A204.1 (cell line): ENCODE results near the gene RFPL3.
"Not testable (repeated sequence)": the region's sequence is repeated elsewhere in the genome, so short reads cannot be mapped to it uniquely, and the experiment has no call there.

ENCODE experiments used
- FAIRE-seq: peaks from 2 replicates; lab custom pipeline; 2012; peaks lifted over from hg19 to GRCh38; lab: Jason Lieb, UNC

RFPL3 gene

GRCh38 chr22:32357567-32357966 is at the start of gene RFPL3:
Gene RFPL3 (plus strand): TSS chr22:32357867. CDS start chr22:32358072, 205 bp downstream.
- not testable (repeated sequence) for FAIRE-seq

- FAIRE-seq, result no peak
Observed at GRCh38 chr22:32308191-32308590, 49.5 kb upstream of the RFPL3 start.

GRCh38 chr22:32308934-32309333 is 48.7 kb upstream of the RFPL3 start:
- no peak for FAIRE-seq

DNA sequence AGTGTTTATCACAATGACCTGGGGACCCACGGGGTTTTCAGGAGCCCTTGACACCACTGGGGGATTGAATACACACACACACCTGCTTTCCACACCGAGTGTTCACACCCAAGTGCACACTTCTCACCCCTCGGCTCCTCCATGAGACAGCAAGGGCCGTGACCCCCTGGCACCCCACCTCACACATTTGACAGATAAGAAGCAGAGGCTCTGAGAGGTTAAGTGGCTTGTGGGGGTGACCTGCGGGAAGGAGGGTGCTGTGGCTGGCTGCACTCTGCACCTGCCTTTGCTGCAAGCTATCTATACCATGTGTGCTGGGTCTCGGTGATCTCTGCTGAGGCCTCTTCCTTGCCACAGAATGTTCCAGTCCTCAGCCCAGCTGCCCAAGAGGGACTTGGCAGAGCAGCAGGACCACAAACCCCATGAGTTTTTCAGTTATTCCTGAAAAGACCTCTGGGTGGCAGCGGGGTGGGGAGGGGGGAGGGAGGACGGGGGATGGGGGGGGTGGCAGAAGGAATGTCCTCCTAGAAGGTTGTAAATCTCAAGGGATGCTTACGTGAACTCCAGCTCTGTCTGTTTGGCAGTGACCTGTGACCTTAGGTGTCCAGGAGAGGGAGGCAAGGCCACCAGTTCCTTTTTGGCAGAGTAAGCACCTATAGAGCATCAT is 47.9 kb upstream of the RFPL3 start:
- no peak for FAIRE-seq

- no peak for FAIRE-seq
Observed at GRCh38 chr22:32310777-32311176, 46.9 kb upstream of the RFPL3 start.

DNA sequence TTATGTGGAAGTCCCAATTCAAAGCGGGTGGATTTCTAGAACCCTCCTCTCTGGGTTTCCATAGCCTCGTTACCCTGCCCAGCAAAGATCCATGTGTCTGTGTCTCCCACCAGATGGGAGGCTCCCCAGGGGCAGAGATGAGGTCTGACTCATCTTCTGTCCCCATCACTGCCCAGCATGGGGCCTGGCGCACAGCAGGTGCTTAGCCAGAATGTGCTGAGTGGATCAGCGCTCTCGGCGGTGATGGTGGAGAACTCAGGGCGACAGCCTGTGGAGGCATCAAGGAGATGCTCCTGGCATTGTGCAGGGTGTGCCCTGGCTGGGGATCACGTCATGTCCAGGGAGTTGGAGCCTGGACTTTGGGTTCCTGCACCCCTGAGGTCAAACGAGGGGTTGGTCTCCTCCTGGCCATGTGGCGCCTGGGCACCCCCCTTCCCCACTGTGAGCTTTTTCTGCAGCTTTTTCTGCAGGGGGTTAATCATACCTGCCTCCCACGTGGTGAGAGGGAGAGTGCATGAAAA is 46.1 kb upstream of the RFPL3 start:
- no peak for FAIRE-seq

DNA sequence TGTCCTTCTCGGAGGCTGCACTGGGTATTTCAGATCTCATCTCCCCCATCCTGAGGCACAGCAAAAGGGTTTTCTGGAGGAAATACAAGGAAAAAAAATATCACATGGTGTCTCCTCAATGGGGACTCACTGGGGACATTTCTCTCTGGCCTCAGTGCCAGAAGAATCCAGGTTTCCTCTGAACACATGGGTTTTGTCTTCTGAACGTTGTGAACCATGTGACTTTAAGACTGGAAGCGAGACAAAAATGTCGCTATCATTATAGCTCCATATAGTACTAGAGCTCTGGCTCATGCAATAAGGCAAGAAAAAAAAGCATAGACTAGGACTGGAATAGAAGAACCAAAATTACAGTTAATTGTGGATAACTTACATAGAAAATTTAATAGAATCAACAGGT is 44.9 kb upstream of the RFPL3 start:
- no peak for FAIRE-seq

GRCh38 chr22:32313532-32313931 is 44.1 kb upstream of the RFPL3 start:
- FAIRE-seq, result no peak

GRCh38 chr22:32317524-32317923 is 40.1 kb upstream of the RFPL3 start:
- FAIRE-seq, result no peak

DNA sequence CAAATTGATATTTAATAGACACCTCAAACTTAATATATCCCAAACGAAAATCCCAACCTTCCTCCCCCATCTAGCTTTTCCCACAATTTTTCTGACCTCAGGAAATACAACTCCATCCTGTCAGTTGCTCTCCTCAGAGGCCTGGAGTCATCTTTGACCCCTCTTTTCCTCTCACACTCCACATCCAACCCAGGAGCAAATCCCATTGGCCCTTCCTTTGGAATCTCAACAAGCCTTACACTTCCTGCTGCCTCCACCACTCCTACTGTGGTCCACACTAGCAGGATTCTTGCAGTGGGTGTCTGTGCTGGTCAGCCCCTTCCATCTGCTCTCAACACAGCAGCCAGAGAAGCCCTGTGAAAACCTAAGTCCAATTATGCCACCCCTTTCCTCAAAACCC is 39.3 kb upstream of the RFPL3 start:
- FAIRE-seq, result no peak

DNA sequence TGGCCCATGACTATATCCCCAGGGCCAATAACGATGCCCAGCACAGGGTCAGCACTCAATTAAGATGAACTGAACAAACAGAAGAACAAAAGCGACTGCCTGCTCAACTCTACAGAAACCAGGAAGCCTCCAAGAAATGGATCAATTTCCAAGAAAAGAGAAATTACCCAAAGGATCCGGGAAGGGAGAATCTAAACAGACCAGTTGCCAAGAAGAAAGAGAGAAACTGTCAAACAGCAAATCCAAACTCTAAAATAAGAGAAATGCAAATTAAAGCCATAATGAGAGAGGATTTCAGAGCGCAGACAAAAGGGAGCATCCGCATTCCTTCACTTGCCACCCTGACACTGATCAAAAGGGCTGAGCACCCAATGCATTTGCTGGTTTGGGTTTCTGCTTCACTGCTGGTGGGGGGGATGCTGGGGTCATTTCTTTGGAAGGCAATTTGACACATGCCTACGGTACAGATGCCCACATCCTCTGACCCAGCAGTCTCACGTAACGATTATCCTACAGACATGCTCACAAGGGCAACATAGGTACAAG is 37.7 kb upstream of the RFPL3 start:
- no peak for FAIRE-seq

- FAIRE-seq, result no peak
Observed at GRCh38 chr22:32322986-32323385, 34.7 kb upstream of the RFPL3 start.

- FAIRE-seq, result no peak
Observed at GRCh38 chr22:32323513-32324164, 34.0 kb upstream of the RFPL3 start.

DNA sequence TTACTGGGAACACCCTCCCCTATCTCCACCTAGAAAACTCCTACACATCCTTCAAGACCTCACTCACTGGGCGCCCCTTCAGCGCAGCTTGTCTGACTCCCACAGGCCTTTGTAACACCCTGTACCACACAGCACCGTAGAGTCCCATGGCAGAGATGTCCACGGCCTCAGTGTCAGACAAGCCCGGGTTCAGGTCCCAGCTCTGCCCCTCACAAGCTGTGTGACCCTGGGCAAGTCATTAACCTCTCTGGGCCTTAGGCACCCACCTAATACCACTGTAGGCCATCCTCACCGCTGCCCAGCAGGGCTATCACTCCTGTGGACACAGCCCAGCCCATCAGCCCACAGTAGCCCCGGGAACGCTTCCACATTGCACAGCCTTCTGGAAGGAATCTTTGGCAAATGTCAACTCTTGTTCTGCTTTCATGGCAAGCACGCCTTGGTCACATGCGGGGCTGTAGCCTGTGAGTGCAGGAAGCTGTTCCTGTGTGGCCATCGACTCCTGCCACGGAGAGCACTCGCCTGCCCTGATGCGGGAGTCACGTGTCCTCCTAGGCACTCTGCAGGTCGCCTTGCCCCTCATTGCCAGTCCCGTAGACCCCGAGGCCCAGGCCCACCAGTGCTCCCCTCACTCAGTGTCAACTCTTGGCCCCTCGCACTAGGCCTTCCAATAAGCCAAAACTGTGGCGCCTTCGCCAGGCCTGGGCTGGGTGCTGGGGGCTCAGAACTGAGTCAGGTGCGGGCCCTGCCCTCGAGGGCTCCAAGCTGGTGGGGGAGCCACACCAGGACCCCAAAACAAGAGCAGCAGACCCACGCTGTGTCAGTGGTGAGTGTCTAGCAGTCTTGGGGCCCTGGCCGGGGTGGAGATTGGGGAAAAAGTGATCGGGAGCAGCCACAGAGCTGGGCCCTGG is 32.9 kb upstream of the RFPL3 start:
- FAIRE-seq, result no peak

GRCh38 chr22:32325416-32325801 is 32.3 kb upstream of the RFPL3 start:
- no peak for FAIRE-seq

- no peak for FAIRE-seq
Observed at GRCh38 chr22:32325811-32326237, 31.8 kb upstream of the RFPL3 start.

- FAIRE-seq, result no peak
Observed at GRCh38 chr22:32326647-32327046, 31.0 kb upstream of the RFPL3 start.

- no peak for FAIRE-seq
Observed at GRCh38 chr22:32327066-32327465, 30.6 kb upstream of the RFPL3 start.

DNA sequence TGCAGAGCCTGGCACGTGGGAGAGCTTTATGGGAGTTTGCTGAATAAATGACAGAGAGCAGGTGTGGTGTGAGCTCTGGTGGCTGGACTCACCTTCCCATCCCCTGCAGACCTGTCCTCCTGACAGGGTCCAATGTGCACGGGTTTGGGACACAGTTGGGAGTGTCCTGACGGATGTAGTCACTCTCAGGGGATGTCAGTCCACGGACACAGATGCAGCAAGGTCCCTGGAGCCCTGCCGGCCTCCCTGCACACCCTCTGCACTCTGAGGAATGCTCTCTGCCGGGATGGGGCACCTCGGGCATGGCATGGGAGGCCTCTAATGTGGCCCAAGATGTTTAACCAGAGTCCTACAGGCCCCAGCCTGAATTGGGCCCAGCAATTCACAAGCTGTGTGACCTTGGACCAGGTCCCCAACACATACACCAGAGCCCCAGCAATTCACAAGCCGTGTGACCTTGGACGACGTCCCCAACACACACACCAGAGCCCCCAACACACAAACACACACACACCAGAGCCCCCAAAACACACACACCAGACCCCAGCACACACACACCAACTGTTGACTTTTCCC is 30.0 kb upstream of the RFPL3 start:
- FAIRE-seq, result no peak

DNA sequence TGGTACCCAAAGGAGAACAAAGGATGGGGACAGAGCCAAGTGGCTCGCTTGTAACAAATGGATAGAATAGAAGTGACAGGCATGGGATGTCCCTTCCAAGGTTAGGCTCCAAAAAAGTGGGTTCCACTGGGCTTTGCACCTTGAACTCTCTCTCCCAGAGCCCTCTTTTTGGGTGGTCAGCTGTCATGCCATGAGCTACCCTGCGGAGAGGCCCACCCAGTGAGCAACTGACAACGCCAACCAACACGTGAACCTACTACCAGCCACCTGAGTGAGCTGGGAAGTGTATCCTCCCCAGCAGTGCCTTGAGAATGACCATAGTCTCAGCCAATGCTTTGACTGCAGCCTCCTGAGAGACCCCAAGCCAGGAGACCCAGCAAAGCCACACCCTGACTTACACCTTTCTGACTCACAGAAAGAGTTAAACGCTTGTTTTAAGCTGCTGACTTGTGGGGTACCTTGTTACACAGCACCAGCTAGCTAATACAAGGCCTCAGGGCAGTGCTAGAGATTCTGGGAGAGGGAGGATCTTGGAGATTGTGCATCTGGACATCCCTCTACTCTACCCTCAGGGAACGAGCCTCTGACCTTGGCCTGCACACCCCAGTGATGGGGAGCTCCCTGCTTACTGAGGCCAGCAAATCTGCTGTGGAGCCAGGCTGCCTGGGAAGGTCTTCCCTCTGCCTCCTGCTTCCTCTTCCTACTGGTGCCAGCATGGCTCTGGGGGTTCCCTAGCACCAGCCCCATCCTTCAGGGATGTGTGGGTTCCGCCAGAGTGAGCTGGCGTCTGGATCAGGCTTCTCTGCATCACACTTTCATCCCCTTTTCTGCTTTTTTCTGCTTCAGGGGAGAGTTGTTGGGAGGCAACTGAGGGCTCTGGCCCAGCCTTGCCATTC is 29.1 kb upstream of the RFPL3 start:
- no peak for FAIRE-seq

- FAIRE-seq, result no peak
Observed at GRCh38 chr22:32329202-32329645, 28.4 kb upstream of the RFPL3 start.
